ENCODE data around the gene SLC16A2. TPM values are rescaled to one million over a fixed set of nuclear protein-coding genes. Genes with fewer than 3 reads are reported as not detected.

SLC16A2 gene
- polyA plus RNA-seq, 1 of the 3 experiments (the other 2 are of a cell fraction): 10.9 TPM

DNA sequence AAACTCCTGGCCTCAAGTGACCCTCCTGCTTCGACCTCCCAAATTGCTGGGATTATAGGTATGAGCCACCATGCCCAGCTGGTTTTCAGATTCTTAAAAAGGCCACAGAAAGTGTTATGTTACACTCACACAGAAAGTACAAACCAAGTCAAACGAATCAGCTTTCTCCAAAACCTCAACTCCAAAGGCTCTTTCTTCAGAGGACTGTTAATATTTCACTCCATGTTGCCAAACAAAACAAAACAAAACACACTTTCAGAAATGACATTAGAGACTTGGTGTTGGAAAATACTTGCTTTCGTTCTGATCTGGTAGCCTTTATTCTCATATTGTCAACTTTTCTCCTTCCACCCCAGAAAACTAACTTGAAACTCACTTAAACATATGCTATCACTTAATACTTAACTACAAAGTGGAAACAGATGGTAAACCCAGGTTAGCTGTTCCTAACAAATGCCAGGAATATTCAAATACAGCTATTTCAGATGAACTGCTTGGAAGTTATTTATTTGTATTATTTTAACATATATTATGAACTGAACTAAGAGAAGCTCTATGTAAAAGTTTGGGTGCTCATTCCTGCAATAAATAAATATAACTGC lies 158.4 kb downstream of the SLC16A2 start:
- Histone ChIP-seq H3K9me2 (no peaks in the 10 kb centered on the region), H3K27me3 (ENCODE audit: insufficient read depth) (no peaks in the 10 kb centered on the region; the same call in 1 of the 2 replicates), H3K36me3 (replicated peaks in 1 of 2; ENCODE audit: control insufficient read depth in 1 of 2, insufficient read depth in 2 of 2, low read length in 1 of 2) (peaks cover 0 to 17% of the 10 kb centered on the region in 2 experiments), H3K4me2 (no peak overlapping the region), H2AFZ (ENCODE audit: low read depth) (no peak overlapping the region), H3K9me3 (no peaks in the 10 kb centered on the region), H4K20me1 (ENCODE audit: insufficient read depth) (0 out of 2 replicates have a peak, but pooled peaks cover 2% of the 10 kb centered on the region), H3K9ac (no peak overlapping the region), H3K4me3 (ENCODE audit: low read depth in 2 of 2, low read length in 1 of 2) (no peak overlapping the region), H3K4me1 (ENCODE audit: control insufficient read depth in 1 of 2, insufficient read depth in 2 of 2, low read depth in 1 of 2, low read length in 1 of 2) (no peaks in the 10 kb centered on the region), H3K27ac (ENCODE audit: low read depth in 2 of 2, low read length in 1 of 2) (no peak overlapping the region), H3F3A (replicated peaks; ENCODE audit: insufficient read depth) (peaks cover 3% of the 10 kb centered on the region), H3K79me2 (ENCODE audit: insufficient read depth) (no peaks in the 10 kb centered on the region)
- 55% methylated on average over 3 of the region's 3 CpGs for WGBS (ENCODE audit: low lambda C conversion rate)
- POLR2A ChIA-PET: no interaction called here
- DNase-seq: no peak
- CTCF ChIA-PET: interaction anchor here (1.4 kb wide), 1 partner anchor 29 kb away, joined by 3 read pairs; no protein-coding TSS in a partner anchor
- peak; percentile 65; the same call in 1 of the 2 replicates for TF ChIP-seq TCF12 (IDR thresholded peaks at IDR 0.05)
- TF ChIP-seq EP300 (IDR thresholded peaks at IDR 0.05; ENCODE audit: borderline replicate concordance in 1 of 2, low read depth in 1 of 2, low read length in 1 of 2): no peak

Small RNAs within 50 kb of the gene (small RNA-seq; reads per million reads assigned to genes)
- gene RN7SL790P: 0 reads per million in 7 experiments

Other genes starting within 250 kb of the SLC16A2 start
- gene ZCCHC13, start 117.3 kb upstream of the SLC16A2 start, polyA plus RNA-seq (2012; rRNA removed): not detected in 2 replicates
- 4.9 and 7.5 TPM in 2 replicates for gene RLIM, start 193.1 kb downstream of the SLC16A2 start, polyA plus RNA-seq (2012; rRNA removed)